ENCODE data around the gene WDFY4.

Gene WDFY4

DNA sequence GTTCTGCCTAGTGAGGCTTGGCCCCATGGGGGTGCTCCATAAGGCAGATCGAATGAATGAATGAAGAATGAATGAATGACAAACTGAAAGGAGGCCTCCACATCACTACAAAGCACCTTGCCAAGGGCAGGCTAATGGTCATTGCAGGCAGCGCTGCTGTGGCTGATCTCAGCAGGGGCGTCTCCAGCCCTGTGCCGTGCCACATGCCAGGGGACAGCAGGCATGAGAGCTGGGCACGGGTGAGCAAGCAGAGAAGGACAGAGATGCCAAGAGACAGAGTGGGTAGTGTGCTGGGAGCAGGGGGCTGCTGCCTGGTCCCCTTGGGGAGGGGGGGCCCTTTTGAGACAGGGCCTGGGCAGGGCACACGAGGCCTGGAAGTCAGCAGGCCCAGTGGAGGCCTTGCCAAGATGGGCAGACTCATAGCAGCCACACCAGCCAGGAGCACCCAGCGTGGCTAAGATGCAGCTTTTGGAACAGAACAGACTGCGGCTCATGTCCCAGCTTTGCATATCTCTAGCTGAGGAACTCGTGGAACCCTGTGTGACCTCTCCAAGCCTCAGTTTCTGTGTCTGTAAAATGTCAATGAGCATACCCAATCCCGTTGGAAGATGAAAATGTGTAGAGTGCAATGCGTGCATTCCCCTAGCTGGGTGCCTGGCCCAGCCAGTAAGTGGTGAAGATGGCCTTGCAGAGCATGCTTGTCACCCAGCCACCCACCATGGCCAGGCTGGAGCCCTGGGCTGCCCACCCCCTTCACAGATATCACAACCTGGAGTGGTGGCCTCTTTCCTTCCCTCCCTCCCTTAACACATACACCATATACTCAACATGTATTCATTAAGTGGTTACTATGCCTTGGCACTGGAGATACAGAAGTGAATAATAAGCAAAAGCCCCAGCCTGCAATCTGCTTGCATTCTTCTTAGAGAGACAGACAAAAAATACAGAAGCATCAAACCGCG, 316.0 kb downstream of the WDFY4 start:
- no peak for DNase-seq

DNA sequence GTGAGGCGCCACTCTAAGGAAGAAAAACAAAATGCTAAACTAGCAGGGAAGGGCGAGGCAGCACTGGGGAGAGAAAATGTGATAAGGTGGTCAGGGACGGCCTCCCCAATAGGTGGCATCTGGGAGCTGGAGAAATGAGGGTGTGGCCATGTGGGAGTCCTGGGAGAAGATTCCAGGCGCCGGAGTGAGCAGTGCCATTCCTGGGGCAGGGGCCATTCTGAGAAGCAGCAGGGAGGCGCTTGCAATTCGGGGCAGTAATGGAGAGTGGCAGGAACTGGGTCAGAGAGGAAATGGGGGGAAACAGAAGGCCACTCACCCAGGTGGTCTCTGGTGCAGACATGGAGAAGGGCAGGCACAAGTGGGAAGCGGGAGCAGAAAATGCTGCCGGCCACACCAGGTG, 316.7 kb downstream of the WDFY4 start:
- DNase-seq = no peak

DNA sequence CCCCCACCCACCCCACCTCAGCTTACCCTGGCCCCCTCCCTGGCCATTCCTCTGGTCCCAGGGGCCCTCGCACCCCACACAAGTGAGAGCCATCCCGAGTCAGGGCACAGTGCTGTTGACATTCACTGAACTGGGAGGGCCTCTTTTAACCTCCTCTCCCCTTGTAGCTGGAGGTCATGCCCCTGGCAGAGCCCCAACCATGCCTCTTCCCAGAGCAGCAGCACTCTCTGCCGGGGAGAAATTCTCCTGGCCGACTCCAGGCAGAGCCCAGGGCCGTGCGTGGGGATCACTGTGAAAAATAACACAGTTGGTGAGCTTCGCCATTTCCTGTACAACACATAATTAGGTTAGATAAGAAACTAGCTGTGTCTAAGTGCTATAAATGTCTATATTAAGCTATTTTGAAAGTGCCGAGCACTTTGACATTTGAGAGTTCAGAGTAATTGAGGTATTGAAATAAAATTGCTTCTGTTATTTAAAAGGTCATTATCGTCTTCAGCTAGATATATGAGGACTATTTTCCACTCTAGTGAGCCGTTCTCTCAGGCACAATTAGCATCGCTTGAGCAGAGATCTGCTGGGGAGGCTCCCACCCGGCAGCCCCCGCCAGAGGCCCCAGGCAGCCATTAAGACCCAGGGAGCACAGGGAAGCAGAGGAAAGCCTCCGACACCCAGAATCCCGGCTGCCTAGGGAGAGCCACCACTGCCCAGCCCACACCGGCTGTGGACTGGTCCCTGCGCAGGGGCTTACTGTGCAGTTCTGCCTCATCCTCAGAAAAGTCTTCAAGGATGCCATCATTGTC, 317.4 kb downstream of the WDFY4 start:
- no peak for DNase-seq

DNA sequence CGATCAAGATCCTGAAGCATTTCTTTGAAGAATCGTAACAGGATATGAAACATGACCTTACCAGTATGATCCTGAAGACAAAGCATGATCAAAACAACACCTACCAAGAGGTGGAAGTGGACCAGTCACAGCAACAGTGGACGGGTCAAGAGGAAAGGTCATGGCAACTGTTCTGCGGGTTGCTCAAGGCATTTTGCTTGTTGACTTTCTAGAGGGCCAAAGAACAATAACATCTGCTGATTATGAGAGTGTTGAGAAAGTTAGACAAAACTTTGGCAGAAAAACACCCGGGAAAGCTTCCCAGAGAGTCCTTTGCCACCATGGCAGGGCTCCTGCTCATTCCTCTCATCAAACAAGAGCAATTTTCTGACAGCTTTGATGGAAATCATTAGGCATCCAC, 320.6 kb downstream of the WDFY4 start:
- DNase-seq = no peak

DNA sequence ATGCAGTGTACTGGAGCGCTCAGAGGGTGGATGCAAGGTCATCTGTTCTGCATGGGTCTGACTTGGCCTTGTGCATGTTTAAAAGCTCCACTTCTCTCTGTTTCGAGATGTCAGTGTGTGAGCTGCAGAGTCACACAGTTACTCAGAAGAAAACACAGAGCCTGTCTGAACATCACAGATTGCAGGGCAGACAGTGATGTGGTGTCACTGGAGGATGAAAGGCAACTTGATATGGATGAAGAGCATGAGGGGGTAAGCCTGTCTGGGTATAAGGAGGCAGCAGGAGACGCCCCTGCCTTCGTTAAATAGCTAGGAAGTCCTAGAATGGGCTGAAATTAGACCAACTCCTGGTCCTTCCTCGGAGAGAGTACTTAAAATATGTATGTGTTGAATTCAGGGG, 322.5 kb downstream of the WDFY4 start:
- DNase-seq = no peak

DNA sequence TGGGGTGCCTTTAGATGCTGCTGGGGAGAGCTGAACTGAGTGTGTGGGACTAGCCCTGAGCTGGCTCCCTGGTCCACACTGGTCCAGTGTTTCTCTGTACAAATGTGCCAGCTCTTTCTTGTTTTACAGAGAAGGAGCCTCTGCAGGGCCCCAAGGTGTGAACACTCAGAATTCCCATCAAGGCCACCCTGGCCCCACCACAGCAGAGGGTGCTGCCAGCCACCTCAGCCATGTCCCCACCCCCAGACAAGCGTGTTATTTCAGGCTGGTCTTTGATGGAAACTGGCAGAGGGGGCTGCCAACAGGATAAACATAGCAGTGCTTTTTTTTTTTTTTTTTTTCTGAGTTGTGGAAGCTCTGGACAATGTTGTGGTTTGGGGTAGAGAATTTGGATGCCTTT, 323.4 kb downstream of the WDFY4 start:
- no peak for DNase-seq

DNA sequence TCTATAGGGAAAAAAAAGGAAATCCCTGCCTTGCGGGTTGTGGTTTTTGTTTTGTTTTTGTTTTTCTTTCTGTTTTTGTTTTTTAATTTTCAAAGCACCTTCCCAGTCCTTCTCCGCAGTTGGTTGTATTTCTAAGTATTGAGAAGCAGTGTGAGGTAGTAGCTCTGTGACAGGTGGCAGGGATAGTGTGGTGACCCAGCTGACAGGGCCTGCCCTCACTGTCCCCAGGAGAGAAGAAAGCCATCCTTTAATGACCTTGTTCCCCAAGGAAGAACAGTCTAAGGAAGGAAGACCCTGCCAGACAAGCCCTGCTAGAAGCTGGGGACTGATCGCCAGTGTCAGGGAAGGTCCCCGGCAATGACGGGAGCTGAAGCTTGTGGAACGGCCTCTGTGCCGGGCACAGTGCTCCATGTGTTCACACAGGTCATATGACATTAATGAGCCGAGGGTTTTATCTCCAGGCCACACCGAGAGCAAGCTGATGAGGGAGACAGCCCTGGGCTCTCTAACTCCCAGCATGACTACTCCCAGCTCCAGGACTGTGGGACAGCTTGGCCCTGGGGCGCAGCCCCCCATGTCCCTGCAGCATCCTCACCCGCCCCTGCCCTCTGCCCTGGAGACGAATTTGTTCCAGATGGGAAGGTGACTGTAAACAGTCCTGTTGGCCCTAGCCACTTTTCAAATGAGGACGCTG, 324.0 kb downstream of the WDFY4 start:
- no peak for DNase-seq

DNA sequence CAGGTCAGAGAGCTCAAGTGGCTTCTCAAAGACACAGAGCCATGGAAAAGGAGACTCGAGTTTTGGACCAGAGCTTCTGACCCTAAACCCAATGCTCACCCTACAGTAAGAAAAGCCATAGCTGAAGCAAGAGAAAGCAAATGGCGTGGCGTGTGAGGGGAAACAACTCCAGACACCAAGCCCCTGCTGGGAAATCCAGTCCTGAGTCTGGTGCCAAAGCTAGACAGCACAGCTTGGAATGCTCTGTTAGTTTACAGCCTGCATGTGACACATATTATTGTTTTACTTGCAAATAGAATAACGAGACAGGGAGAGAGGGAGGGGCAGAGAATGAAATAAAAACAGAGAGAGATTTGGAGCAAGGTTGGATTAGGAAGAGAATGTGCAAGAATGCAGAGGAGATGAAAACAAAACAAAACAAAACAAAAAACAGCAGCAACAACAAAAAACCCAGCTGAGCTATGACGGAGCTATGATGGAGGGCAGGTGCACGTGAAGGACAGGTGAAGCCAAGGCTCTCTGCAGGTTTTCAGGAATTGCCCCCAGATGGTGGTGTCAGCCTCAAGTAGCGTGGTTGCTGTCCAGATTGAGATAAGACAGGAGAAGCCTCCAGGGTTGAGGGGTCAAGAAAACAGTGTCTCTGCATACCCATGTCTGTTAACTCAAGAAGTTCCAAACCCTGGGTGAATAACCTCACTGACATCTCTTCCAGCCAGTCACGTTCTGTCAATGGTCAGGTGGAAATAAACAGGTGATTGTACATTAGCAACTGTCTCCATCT, 324.7 kb downstream of the WDFY4 start:
- DNase-seq = no peak

DNA sequence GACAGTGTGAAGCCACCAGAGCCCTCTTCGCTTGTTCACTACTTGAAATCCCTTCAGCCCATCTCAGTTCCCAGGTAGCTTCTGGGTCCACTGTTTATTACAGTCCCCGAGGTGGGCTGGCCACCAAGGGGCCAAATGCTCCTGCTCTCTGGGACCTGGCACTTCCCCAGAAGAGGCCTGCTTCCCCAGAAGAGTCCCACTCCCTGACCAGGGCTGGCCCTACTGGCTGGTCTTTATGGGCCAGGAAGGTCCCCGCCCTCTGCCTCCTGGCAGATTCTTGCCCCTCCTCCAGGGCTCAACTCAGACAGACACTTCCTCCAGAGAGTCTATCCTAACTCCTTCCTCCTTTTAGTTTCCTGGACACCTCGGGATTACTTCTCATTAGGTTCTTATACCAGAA, 325.6 kb downstream of the WDFY4 start:
- DNase-seq = no peak

DNA sequence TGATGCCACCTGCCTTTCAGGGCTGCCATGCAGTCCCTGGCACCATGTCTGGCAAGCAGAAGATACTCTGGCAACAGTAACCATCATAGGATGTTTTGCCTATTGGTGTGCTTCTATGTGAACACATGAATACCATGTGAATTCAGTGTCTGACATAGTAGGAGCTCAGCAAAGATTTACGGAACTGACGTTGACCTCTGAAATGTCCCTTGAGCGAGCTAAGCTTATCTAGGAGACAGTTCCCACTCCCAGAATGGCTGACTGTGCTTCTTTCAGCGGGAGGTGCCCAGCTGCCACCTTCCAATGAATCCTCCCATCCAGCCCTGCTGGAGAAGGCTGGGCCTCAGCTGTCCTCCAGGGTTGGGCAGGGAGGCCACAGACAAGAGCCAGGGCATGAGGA, 326.2 kb downstream of the WDFY4 start:
- no peak for DNase-seq

DNA sequence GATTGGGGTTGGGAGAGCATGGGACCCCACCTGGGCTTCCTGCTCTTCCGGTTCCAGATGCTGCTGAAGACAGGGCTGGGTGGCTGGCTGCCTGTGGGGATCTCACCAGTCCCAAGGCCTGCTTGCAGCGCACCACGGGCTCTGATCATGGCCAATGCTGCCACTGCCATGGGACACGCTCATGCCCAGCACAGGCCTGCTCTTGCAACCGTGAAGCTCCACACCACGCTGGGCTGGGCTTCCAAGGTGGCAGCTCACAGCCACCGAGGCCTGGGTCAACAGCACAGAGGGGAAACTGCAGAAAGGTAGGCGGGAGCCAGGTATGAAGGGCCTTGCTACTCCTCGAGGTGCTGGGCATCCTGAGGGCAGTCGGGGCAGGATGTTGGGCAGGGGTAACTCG, 327.1 kb downstream of the WDFY4 start:
- no peak for DNase-seq

DNA sequence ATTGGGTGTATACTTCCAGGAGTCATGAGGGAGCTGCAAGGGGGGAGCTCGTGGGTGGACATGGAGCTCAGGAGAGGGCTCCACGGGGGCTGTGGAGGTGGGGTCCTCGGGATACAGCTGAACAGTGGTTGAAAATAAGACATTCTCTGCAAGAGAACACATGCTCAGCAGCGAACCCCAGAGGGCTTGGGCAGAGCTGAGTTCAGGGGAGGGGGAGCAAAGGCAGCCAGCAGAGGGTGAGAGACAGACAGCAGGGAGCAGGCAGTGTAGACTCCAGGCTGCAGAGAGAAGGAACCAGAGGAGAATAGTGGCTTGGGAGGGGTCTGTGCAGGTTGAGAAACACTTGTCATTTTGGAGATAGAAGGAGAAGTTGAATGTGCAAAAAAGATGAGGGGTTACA, 327.9 kb downstream of the WDFY4 start:
- DNase-seq = no peak

DNA sequence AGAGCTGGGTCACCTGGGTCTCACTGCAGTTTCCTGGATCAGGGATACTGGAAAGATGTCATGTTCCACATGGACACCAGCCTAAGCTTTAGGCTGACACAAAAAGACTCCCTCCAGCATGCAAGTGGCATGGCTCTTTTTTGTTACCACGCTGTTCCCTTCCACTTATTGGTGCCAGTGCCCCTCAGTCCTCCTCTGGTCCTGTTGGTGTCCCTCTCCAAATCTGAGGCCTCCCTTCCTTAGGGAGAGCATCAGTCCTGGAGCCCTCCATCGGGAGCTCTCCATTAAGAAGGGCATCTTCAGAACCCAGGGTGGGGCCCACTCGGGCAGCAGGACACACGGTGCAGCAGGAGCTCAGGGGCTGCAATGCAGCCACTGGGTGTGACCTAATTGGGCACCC, 331.0 kb downstream of the WDFY4 start:
- DNase-seq = no peak

DNA sequence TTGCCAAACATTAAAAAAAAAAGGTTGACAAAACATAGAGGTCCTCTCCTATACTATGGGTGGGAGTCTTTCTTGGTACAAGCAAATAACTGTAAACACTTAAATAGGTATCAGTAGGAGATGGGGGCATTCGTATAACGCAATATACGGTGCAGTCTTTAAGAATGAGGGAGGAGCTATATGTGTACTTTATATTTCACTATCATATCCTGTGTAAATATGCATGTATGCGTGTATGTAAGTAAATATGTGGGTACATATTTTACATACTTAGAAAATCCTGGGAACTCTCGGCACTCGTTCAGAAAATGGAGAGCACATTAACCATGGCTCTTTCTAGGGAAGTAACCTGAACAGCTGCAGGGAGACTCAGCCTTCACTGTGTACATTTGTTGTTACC, 337.0 kb downstream of the WDFY4 start:
- no peak for DNase-seq

DNA sequence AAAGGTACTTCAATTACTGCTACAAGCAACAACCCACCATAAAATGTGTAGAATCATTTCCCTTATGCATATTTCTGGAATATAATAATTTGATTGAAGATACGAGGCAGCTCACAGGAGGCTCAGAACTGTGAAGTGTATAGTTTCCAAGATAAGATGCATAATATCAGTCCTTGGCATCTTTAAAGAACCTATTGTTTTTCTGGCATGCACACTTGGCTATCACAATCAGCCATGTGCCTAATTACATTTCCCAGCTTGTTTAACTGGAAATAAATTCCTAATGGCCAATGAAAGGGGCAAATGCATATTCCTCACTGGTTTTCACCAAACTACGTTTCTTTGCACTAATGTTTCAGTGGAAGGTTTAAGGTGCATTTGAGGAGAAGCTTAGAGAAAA, 338.4 kb downstream of the WDFY4 start:
- no peak for DNase-seq

DNA sequence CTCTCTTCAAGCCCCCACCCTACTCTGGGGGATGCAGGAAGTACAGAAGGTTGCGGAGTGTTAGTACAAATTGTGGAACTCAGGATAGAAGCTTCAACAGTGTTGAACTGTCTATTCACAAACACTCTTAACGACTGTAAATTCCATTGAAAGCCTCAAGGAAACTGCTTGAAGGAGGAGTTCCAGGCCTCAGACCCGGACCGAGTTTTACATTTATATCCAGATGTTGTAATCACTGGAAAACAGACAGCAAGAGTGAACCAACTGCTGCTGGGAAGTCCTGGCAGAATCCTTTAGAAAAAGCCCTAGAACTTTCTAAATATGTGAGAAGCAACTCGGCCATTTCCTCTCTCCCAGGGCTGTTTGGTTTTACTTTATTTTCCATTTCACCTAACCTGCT, 339.1 kb downstream of the WDFY4 start:
- no peak for DNase-seq

DNA sequence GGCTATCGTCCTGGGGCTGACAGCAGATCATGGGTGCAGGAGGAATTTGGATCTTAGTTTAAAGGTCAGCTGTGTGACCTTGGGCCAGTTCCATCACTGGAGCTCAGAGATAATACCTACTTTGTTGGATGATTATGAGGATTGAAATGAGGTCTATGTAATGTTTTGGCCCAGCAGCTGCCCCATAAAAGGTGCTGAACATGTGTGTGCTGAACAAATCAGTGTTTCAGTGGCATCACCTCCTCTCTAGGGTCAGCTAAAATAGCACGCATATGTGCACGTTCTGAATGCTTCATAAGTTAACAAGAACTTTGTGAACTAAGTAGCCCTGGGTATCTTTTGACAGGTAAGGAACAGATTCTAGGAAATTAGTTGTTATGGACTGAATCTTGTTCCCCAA, 339.8 kb downstream of the WDFY4 start:
- no peak for DNase-seq

DNA sequence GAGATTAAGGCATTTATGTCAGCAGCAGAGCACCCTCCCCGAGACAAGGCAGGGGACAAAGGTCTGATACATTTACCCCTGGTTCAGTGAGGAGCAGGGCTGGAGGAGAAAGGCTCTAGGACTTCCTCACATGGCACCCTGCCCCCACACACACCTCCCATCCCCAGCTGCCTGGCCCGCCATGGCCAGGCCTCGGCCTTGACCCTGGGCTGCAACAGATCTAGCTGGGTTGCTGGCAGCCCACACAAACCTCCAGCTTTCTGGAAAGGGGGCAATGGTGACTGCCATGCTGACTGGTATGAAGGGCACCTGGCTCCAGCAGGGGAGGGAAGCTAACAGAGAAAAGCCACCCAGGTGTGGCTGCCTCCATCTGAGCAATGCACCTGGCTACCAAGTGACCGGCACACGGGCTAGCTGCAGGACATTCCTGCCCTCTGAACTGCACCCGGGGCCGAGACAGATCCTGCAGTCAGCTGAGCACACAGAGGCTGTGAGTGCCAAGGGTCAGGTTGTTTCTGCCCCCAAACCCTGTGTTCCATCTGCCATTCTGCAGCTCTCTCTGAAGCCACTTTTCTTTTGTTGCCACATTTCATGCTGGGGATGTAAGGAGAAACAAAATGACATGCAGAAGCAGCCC, 340.8 kb downstream of the WDFY4 start:
- DNase-seq = no peak

DNA sequence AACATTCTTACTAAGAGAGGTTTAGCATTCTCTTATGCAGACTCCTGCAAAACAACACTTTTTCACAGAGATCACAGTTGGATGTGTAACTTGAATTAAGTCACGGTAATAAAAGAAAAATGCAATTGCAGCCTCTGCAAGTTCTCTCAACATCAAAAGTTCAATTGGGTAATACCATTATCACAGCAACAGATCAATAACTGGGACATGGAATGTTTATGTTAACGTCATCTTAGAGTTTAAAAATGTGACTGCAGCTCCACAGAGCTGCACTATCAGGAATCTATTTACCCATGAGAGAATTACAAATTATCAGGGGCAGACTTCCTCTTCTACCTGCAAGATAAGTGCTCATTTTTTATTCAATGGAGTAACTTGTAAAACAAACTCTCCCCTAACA, 344.0 kb downstream of the WDFY4 start:
- DNase-seq = no peak

DNA sequence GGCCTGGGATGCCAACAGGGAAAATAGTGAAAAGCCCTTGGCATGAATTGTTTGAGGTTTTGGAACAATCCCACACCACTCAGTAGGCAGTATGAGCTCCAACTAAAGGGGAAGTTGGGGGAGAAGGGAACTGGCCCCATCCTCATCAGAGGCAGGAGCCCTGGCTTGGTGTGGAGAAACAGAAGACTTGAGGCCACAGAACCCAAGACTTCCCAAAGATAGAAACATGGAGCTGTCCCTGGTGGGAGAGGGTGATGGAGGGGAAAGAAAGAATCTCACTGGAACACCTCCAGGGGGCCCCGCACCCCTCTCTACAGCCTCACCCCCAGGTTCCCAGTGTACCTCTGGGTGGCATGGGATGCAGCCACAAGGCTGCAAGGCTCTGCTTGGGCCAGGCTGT, 345.0 kb downstream of the WDFY4 start:
- no peak for DNase-seq
